H1 (cell line): ENCODE data around the gene EPX. TPM values are rescaled to one million over a fixed set of nuclear protein-coding genes. Genes with fewer than 3 reads are reported as not detected.

ENCODE experiments used
- CHD2 ChIP-seq: IDR thresholded peaks from 2 replicates; pipeline ENCODE4 v1.6.1; 2012; ENCODE audit warnings: low read length, improper control_type of control experiment
- E2F6 ChIP-seq: IDR thresholded peaks from 2 replicates; pipeline ENCODE4 v1.6.1; 2012; ENCODE audit warnings: inconsistent platforms
- JUN ChIP-seq: IDR thresholded peaks from 2 replicates; pipeline ENCODE4 v1.6.1; 2011; ENCODE audit warnings: low read depth, mild to moderate bottlenecking, improper control_type of control experiment, low read length
- TEAD4 ChIP-seq: IDR thresholded peaks from 2 replicates; pipeline ENCODE4 v1.6.1; 2012; ENCODE audit warnings: low read depth, low read length, inconsistent platforms, mixed read lengths
- polyA plus RNA-seq, 7 experiments: library from polyadenylated mRNA; depleted of rRNA in 3 of 7; stranded (reverse) in 5 of 7; unstranded in 2 of 7; fragments of >200 nt in 5 of 7; fragments of 200-250 nt in 2 of 7; gene quantifications; 1 replicate in 5 of 7; 2 replicates in 1 of 7; 4 replicates in 1 of 7; pipeline versions ENCODE4 v1.2.1 to v1.2.3, GENCODE V29; 2011 to 2013; ENCODE audit warnings: missing spikeins in 2 of 7, mixed read lengths in 2 of 7
- total RNA-seq: library from RNA; stranded (reverse); fragmentation: NEBNext Ultra II Directional; extraction: Animal tissue kit (Norgen Biotek cat#: 25700); gene quantifications from 2 replicates; pipeline ENCODE4 v1.2.1, GENCODE V29; 2021

EPX gene
- total and polyA plus RNA-seq, 2 of the 8 experiments (the other 6 are each of a cell fraction or from before 2014, with no cell fraction given), result not detected

GRCh38 chr17:58229881-58230280, 37.4 kb downstream of the EPX start (continued):
- TF ChIP-seq JUN, result no peak
- no peak for TF ChIP-seq TEAD4
- TF ChIP-seq CHD2, result no peak
- no peak for TF ChIP-seq E2F6
